ENCODE measurements around the gene MB.

The MB gene

DNA sequence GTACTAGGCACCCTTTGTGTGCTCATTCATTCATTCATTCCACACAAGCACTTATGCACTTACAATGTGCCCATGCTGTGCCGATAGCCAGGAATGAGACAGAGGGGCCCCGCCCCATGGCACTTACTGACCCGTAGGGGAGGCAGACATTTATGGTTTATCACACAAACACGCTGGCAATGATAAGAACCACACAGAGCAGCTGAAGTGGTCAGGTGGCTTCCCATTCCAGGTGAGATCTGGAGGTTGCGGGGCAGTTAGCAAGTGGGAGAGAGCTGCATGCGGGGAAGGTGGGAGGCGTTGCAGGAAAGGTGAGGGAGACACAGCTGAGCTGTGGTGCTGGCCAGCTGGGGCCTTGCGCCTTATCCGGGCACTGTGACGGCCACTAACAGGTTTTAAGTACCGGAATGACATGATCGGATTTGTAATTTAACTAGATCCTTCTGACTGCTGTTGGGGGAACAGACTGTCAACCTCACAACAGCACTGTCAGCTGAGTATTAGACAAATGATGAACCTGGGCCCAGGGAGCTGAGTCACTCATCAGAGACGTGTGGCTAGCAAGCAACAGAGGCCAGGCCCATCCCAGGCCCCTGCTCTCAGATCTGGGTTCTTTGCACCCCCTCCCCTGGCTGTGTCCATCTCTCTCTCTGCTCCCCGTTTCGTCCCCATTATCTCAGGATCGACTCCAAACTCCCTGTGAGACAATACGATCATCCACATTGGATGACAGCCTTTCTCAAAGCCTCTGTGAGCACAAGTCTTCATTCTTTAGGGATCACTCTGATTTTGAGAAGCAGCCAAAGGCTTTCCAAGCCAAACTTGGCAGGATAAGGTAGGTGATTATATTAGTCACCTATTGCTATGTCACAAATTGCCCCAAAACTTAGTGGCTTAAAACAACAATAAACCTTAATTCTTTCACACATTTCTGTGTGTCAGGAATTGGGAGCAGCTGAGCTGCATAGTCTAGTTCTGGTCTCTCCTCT, 48.1 kb downstream of the MB start:
- TF ChIP-seq KLF8 (tag by site-specific recombination; IDR thresholded peaks at IDR 0.05) (no peak), ZSCAN16 (tag by site-specific recombination; IDR thresholded peaks at IDR 0.05) (no peak), ZNF394 (tag by site-specific recombination; IDR thresholded peaks at IDR 0.05; ENCODE audit: borderline replicate concordance) (no peak), ZNF76 (tag by site-specific recombination; IDR thresholded peaks at IDR 0.05; ENCODE audit: borderline replicate concordance, low read depth) (no peak), ZNF518A (tag by site-specific recombination; conservative IDR thresholded peaks at IDR 0.05; ENCODE audit: low read depth) (no peak), ZBTB20 (tag by site-specific recombination; IDR thresholded peaks at IDR 0.05) (no peak), ZNF677 (tag by site-specific recombination; IDR thresholded peaks at IDR 0.05) (no peak), ZNF555 (tag by site-specific recombination; conservative IDR thresholded peaks at IDR 0.05) (no peak), ZNF114 (tag by site-specific recombination; IDR thresholded peaks at IDR 0.05) (no peak)
- TF ChIP-seq, protein P1, sequence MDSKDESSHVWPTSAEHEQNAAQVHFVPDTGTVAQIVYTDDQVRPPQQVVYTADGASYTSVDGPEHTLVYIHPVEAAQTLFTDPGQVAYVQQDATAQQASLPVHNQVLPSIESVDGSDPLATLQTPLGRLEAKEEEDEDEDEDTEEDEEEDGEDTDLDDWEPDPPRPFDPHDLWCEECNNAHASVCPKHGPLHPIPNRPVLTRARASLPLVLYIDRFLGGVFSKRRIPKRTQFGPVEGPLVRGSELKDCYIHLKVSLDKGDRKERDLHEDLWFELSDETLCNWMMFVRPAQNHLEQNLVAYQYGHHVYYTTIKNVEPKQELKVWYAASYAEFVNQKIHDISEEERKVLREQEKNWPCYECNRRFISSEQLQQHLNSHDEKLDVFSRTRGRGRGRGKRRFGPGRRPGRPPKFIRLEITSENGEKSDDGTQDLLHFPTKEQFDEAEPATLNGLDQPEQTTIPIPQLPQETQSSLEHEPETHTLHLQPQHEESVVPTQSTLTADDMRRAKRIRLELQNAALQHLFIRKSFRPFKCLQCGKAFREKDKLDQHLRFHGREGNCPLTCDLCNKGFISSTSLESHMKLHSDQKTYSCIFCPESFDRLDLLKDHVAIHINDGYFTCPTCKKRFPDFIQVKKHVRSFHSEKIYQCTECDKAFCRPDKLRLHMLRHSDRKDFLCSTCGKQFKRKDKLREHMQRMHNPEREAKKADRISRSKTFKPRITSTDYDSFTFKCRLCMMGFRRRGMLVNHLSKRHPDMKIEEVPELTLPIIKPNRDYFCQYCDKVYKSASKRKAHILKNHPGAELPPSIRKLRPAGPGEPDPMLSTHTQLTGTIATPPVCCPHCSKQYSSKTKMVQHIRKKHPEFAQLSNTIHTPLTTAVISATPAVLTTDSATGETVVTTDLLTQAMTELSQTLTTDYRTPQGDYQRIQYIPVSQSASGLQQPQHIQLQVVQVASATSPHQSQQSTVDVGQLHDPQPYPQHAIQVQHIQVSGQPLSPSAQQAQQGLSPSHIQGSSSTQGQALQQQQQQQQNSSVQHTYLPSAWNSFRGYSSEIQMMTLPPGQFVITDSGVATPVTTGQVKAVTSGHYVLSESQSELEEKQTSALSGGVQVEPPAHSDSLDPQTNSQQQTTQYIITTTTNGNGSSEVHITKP (tag by site-specific recombination; IDR thresholded peaks at IDR 0.05) = no peak
- ChIA-PET CTCF (interaction anchor here (0.6 to 1.0 kb wide), 3 partner anchors 13 to 65 kb away, joined by 3 read pairs; no protein-coding TSS in a partner anchor), POLR2A (interaction anchor here (0.6 to 0.7 kb wide), 3 partner anchors 17 to 142 kb away, joined by 3 read pairs; no protein-coding TSS in a partner anchor)
- Histone ChIP-seq H3K4me3 (ENCODE audit: low read depth, low read length) (no peak overlapping the region), H3K9me3 (ENCODE audit: control insufficient read depth, insufficient read depth, low read depth, low read length) (no peaks in the 10 kb centered on the region), H3K36me3 (ENCODE audit: control insufficient read depth in 2 of 2, insufficient read depth in 1 of 2, low read length in 2 of 2) (no peaks in the 10 kb centered on the region), H3K4me1 (ENCODE audit: control insufficient read depth, insufficient read depth, low read length) (peaks cover 4% of the 10 kb centered on the region; the same call in 1 of the 2 replicates), H3K27ac (ENCODE audit: extremely low read depth, low read depth, low read length) (no peak overlapping the region)

DNA sequence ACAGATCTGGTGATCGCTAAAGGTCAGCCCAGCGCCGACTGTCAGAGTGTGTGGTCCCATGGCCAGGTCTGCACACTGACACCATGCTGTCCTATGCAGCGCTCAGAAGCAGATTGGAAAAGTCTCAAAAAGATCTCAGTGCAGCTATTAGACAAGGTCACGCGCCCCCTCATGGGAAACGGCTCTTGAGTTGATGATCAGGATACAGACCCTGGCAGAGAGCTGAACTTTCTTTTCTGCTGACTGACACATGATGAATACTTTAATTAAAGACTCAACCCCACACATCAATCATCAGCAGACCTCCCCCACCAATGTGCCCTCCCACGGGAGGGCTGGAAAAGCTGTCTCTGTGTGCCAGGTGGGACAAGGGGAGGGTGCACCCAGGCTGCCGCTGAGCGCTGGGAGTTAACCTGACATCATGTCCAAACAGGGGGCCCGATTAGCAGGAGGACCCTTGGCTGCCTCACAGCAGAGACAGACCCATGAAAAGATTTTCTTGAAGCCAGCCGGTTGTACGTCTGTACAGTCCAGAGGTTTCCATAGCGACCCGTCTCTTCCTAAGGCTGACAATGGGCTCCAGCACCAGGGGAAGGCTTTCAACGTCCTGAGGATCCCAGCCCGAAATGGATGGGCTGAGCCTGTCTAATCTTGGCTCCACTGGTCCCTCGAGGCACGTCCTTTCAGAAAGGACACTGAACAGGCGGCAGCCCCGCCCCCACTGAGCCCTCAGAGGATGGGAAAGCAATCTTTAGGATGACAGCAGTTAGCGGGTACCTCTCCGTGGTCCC, 49.6 kb downstream of the MB start:
- H3K36me3 ChIP-seq (ENCODE audit: control insufficient read depth in 2 of 2, insufficient read depth in 1 of 2, low read length in 2 of 2) = no peaks in the 10 kb centered on the region
- TF ChIP-seq EGR2 (tag by site-specific recombination; IDR thresholded peaks at IDR 0.05; ENCODE audit: low read depth) (peak; percentile 70), ZNF677 (tag by site-specific recombination; IDR thresholded peaks at IDR 0.05) (no peak), SP2 (tag by site-specific recombination; IDR thresholded peaks at IDR 0.05) (peak; percentile 5; the same call in 1 of the 2 replicates), ZNF654 (tag by site-specific recombination; IDR thresholded peaks at IDR 0.05; ENCODE audit: low read depth) (no peak), ZNF155 (tag by site-specific recombination; IDR thresholded peaks at IDR 0.05) (no peak), SP3 (tag by site-specific recombination; IDR thresholded peaks at IDR 0.05) (no peak), ZFHX2 (tag by site-specific recombination; conservative IDR thresholded peaks at IDR 0.05) (peak; percentile 30; the same call in 1 of the 2 replicates), ZNF501 (tag by site-specific recombination; IDR thresholded peaks at IDR 0.05) (no peak)
- no peaks in the 10 kb centered on the region for H3K9me3 ChIP-seq (ENCODE audit: control insufficient read depth, insufficient read depth, low read depth, low read length)
- peaks cover 4% of the 10 kb centered on the region; the same call in 1 of the 2 replicates for H3K4me1 ChIP-seq (ENCODE audit: control insufficient read depth, insufficient read depth, low read length)
- CTCF ChIA-PET = no interaction called here
- H3K4me3 ChIP-seq (ENCODE audit: low read depth, low read length) = no peak overlapping the region
- POLR2A ChIA-PET = no interaction called here
- H3K27ac ChIP-seq (ENCODE audit: extremely low read depth, low read depth, low read length) = no peak overlapping the region

Data from HEK293 (cell line).